ENCODE data around the gene AP1G2.

GRCh38 chr14:23609001-23609400 lies 41.4 kb upstream of the AP1G2 start:
- no peak for TF ChIP-seq CTCF (conservative IDR thresholded peaks at IDR 0.05; ENCODE audit: low read depth, low read length)
- no peak for TF ChIP-seq EZH2 (IDR thresholded peaks at IDR 0.05; ENCODE audit: borderline replicate concordance, low read depth, low read length, poor library complexity, severe bottlenecking)

Measured in A673 (cell line).